Sigmoid colon (tissue), 7 donors: ENCODE measurements around the gene ARHGDIA. TPM values are rescaled to one million over a fixed set of nuclear protein-coding genes. Genes with fewer than 3 reads are reported as not detected.

ENCODE experiments used
- DNase-seq: peaks from one replicate; pipeline ENCODE4 v3.0.0-alpha.2; 2019
- H3K27ac ChIP-seq, 4 donors: fragments of 200-600 bp; sonication (generic); one replicate each; pipeline ENCODE4 v1.5.1; 2016 to 2019; ENCODE audit warnings: mild to moderate bottlenecking in 1 of 4
- H3K27me3 ChIP-seq, 3 donors: fragments of 200-600 bp; sonication (generic); one replicate each; pipeline ENCODE4 v1.5.1; 2019; ENCODE audit warnings: mild to moderate bottlenecking in 1 of 3
- H3K36me3 ChIP-seq, 4 donors: fragments of 200-600 bp; sonication (generic); one replicate each; pipeline ENCODE4 v1.5.1; 2016 to 2019
- H3K4me1 ChIP-seq, 4 donors: fragments of 200-600 bp; sonication (generic); one replicate each; pipeline ENCODE4 v1.5.1; 2017 to 2019
- H3K4me3 ChIP-seq, 4 donors: fragments of 200-600 bp; sonication (generic); one replicate each; pipeline ENCODE4 v1.5.1; 2017 to 2019; ENCODE audit warnings: mild to moderate bottlenecking in 2 of 4, moderate library complexity in 1 of 4
- H3K9me3 ChIP-seq, 4 donors: fragments of 200-600 bp in 3 of 4; sonication (generic) in 3 of 4; one replicate each; pipeline versions ENCODE4 v1.5.1 to v1.6.1; 2013 to 2019
- CTCF ChIP-seq, 4 experiments: fragments of 450-650 bp in 3 of 4; fragments of 200-600 bp in 1 of 4; IDR thresholded peaks; one replicate each; pipeline ENCODE4 v1.5.1; 2016 to 2019; ENCODE audit warnings: antibody characterized with exemption in 4 of 4, mild to moderate bottlenecking in 3 of 4, moderate library complexity in 2 of 4
- EP300 ChIP-seq, 4 donors: sonication (generic); formaldehyde crosslinking; IDR thresholded peaks; one replicate each; pipeline ENCODE4 v1.6.1; 2017; ENCODE audit warnings: antibody characterized with exemption in 4 of 4
- POLR2A ChIP-seq, 2 donors: fragments of 450-650 bp; IDR thresholded peaks; one replicate each; pipeline ENCODE4 v1.6.1; 2016; ENCODE audit warnings: antibody characterized with exemption in 2 of 2, mild to moderate bottlenecking in 2 of 2, moderate library complexity in 2 of 2
- POLR2AphosphoS5 ChIP-seq, 4 donors: sonication (generic); formaldehyde crosslinking; IDR thresholded peaks; one replicate each; pipeline ENCODE4 v1.6.1; 2017; ENCODE audit warnings: antibody characterized with exemption in 4 of 4
- WGBS, 2 donors: extraction: QIAGEN DNeasy Blood & Tissue Kit; methylation state at CpG; one replicate each; pipeline ENCODE4 v1.1.7; 2013; 5-methylcytosine and 5-hydroxymethylcytosine counted together
- intact Hi-C: fragments of 100-400 bp; cut with DNase I; formaldehyde crosslinking; loops from one replicate; pipeline ENCODE4 v1.15.1; 2023
- polyA plus RNA-seq, 3 donors: library from polyadenylated mRNA; stranded (reverse); fragments of 200-250 nt; gene quantifications; one replicate each; pipeline ENCODE4 v1.2.3, GENCODE V29; 2013
- total RNA-seq, 4 donors: library from RNA; depleted of rRNA; stranded (reverse); fragments of >200 nt; gene quantifications; one replicate each; pipeline ENCODE4 v1.1.0, GENCODE V29; 2016
- donor health status: healthy with polysubstance abuse.
- donor health status: Bipolar disorder and iron deficiency.
- donor health status: healthy.

ARHGDIA gene
- total and polyA plus RNA-seq, 7 donors, result 67.0 to 452 (median 99.5) TPM

- H3K36me3 ChIP-seq, result peaks cover 8 to 39% (median 18%) of the 10 kb centered on the region in 4 donors
- H3K9me3 ChIP-seq, result no peaks in the 10 kb centered on the region
- TF ChIP-seq EP300 (IDR thresholded peaks at IDR 0.05) (no peak), POLR2A (IDR thresholded peaks at IDR 0.05) (peak in 1 of 2 donors; percentile 51), CTCF (IDR thresholded peaks at IDR 0.05) (no peak), POLR2AphosphoS5 (IDR thresholded peaks at IDR 0.05) (peak in 2 of 4 donors; percentile 27 to 41)
- H3K27ac ChIP-seq, result peak overlapping the region in 2 of 4 donors; percentile 2 to 99
- no peaks in the 10 kb centered on the region for H3K27me3 ChIP-seq
- no peak overlapping the region for H3K4me3 ChIP-seq
- 22 to 74% methylated on average over 18 of the region's 18 CpGs for WGBS, 2 donors
- DNase-seq, result no peak
- H3K4me1 ChIP-seq, result peaks cover 0 to 73% (median 57%) of the 10 kb centered on the region in 4 donors
- intact Hi-C loops, result no loop called here
These were observed 5.3 kb downstream of the ARHGDIA start for GRCh38 chr17:81865733-81866439.

GRCh38 chr17:81865358-81865732, 5.8 kb downstream of the ARHGDIA start:
- H3K4me1 ChIP-seq, result peaks cover 0 to 70% (median 55%) of the 10 kb centered on the region in 4 donors
- H3K36me3 ChIP-seq, result peaks cover 8 to 39% (median 18%) of the 10 kb centered on the region in 4 donors
- H3K4me3 ChIP-seq, result no peak overlapping the region
- no peaks in the 10 kb centered on the region for H3K27me3 ChIP-seq
- intact Hi-C loops, result no loop called here
- no peak for TF ChIP-seq POLR2AphosphoS5 (IDR thresholded peaks at IDR 0.05)
- no peak for TF ChIP-seq POLR2A (IDR thresholded peaks at IDR 0.05)
- no peak for TF ChIP-seq CTCF (IDR thresholded peaks at IDR 0.05)
- no peak for TF ChIP-seq EP300 (IDR thresholded peaks at IDR 0.05)
- no peak for DNase-seq
- H3K27ac ChIP-seq, result peak overlapping the region in 2 of 4 donors; percentile 2 to 99
- no peaks in the 10 kb centered on the region for H3K9me3 ChIP-seq
- 62 to 89% methylated on average over 8 of the region's 8 CpGs for WGBS, 2 donors

GRCh38 chr17:81863833-81864768, 7.0 kb downstream of the ARHGDIA start:
- H3K9me3 ChIP-seq, result no peaks in the 10 kb centered on the region
- H3K4me1 ChIP-seq, result peaks cover 0 to 67% (median 51%) of the 10 kb centered on the region in 4 donors
- WGBS, 2 donors, result 75 to 85% methylated on average over 9 of the region's 9 CpGs
- peaks cover 8 to 36% (median 11%) of the 10 kb centered on the region in 4 donors for H3K36me3 ChIP-seq
- no peak for DNase-seq
- H3K27ac ChIP-seq, result peak overlapping the region in 1 of 4 donors; percentile 19
- no peaks in the 10 kb centered on the region for H3K27me3 ChIP-seq
- intact Hi-C loops, result loop anchor here (5.0 kb wide), 1 partner anchor 42 kb away; no protein-coding TSS in a partner anchor
- H3K4me3 ChIP-seq, result no peak overlapping the region
- TF ChIP-seq EP300 (IDR thresholded peaks at IDR 0.05) (no peak), POLR2A (IDR thresholded peaks at IDR 0.05) (no peak), CTCF (IDR thresholded peaks at IDR 0.05) (no peak), POLR2AphosphoS5 (IDR thresholded peaks at IDR 0.05) (no peak)

GRCh38 chr17:81863123-81863675, 7.9 kb downstream of the ARHGDIA start:
- Histone ChIP-seq H3K9me3 (no peaks in the 10 kb centered on the region), H3K4me1 (peaks cover 0 to 67% (median 51%) of the 10 kb centered on the region in 4 donors), H3K4me3 (no peak overlapping the region), H3K27ac (no peak overlapping the region), H3K36me3 (peaks cover under 1 to 36% (median 2%) of the 10 kb centered on the region in 4 donors), H3K27me3 (no peaks in the 10 kb centered on the region)
- intact Hi-C loops, result loop anchor here (5.0 kb wide), 1 partner anchor 41 kb away; no protein-coding TSS in a partner anchor
- WGBS, 2 donors, result 80 to 90% methylated on average over 6 of the region's 6 CpGs
- DNase-seq, result no peak
- TF ChIP-seq CTCF (IDR thresholded peaks at IDR 0.05) (no peak), POLR2A (IDR thresholded peaks at IDR 0.05) (no peak), EP300 (IDR thresholded peaks at IDR 0.05) (no peak), POLR2AphosphoS5 (IDR thresholded peaks at IDR 0.05) (no peak)
